HG03135 (cell line): ENCODE results near the gene GDPGP1.
"Not testable (repeated sequence)": the region's sequence is repeated elsewhere in the genome, so short reads cannot be mapped to it uniquely, and the experiment has no call there.

Experiments
- ATAC-seq: cut with Tn5 transposase; IDR thresholded peaks from one replicate; pipeline ENCODE4 v1.9.1; 2021; ENCODE audit warnings: mild to moderate bottlenecking, moderate library complexity; ENCODE audit not compliant: unreplicated experiment

GDPGP1 gene

DNA sequence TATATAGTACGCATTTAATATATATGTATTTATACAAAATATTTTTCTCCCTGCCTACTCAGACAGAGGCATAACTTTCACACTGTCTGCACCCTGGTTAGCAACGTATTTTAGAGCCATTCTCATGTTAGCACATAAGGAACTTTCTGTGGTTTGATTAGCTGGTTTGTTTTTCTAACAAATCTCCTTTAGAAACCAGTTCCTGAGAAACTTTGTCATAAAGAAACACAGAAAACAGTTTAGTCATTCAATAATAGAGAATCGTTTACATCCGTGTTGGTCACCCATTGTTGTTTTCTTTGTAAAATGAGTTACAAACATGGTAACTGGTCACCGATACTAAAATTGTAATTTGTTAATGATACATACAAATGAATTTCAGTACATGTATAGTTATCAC is 25.5 kb downstream of the GDPGP1 start:
- ATAC-seq: peak; percentile 58

DNA sequence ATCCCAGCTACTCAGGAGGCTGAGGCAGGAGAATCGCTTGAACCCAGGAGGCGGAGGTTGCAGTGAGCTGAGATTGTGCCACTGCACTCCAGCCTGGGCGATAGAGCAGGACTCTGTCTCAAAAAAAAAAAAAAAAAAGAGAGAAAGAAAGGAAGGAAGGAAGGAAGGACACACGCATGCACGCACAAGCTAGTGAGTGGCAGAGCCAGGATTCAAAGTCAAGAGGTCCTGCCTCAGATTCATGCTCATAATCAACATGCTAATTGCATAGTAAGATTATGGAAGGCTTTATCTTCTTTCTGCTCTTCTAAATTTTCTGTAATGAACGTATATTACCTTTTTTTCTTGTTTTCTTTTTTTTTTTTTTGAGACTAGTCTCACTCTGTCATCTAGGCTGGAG is 26.7 kb downstream of the GDPGP1 start:
- not testable (repeated sequence) for ATAC-seq

DNA sequence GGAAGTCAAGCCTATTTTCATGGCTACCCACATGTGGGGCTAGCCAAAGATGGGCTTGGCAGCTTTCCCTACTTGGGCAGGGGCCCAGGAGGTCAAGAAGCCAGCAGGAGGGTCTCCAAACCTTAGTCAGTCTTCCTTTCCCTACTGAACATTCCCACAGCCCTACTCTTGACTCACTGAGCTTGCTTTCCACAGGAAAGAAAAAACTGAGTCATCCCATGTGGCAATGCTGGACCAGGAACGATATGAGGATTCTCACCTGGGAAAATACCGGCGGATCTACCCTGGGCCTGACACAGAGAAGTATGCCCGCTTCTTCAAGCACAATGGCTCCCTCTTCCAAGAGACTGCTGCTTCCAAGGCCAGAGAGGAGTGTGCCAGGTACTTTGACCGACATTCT is 27.8 kb downstream of the GDPGP1 start:
- ATAC-seq: no peak

DNA sequence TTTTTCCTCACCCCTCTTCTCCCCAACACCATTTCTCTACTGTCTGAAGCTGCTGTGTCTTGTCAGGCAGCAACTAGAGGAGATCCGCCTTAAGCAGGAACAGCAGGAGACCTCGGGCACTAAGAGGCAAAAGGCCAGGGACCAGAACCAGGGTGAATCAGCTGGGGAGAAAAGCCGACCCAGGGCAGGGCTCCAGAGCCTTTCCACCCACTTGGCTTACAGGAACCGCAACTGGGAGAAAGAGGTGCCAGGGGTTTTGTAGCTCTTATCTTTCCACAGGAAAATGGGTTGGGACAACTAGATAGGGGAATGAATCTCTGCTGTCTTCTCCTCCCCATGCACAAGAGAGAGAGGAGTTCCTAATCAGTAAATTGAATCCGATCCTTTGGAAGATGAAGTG is 28.4 kb downstream of the GDPGP1 start:
- ATAC-seq: no peak

DNA sequence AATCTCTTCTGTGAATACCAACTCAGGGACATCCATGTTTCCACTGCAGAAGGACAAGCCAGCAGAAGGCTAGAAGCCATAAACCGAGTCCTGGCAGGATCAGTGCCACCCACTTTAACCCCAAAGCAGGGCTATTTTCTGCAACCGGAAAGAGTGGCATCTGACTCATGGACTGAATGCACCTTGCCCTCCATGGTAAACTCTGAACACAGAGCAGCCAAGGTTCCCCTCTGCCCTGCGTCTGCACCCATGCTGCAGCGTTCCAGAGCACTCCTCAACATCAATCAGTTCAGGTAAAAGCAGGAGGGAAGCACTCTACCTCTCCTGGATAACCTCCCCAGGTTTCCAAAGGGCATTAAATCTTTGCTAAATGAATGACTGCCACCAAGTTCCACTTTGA is 30.7 kb downstream of the GDPGP1 start:
- no peak for ATAC-seq

DNA sequence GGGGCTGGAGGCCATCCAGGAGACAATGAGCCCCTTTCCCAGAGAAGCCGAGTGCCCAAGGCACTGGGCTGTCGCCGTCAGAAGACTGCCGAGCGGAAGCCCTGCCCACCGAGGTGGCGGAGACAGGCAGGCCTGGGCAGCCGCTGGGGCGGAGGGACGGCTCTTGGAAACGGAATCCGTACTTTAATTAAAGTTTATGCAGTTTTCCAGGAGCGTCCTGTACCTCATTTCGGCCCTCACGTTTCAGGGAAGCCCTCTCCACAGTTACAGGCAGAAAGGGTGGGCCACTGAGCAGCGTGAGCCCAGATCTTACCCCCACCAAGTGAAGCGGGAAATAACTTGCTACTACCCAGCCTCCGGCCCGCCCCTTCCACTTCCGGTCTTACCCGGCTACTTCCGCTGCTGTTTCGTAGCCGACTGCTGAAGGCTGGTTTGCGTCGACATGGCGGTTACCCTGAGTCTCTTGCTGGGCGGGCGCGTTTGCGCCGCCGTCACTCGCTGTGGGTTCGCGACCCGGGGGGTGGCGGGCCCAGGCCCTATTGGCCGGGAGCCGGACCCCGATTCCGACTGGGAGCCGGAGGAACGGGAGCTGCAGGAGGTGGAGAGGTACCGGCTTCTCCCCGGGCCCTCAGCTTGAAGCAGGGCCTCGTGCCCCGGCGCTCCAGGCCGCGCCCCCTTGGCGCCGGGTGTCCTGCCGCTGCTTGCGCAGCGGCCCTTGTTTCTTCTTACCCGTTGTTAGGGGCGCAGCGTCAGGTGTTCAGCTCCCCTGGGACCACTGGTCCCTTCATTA is 31.5 kb downstream of the GDPGP1 start, which contains the start of gene NGRN:
TSS of gene NGRN (plus strand) at position 402 of the 790 bp plus-strand sequence. CDS start at position 443, 41 bp downstream.
- ATAC-seq: peak; percentile 94

DNA sequence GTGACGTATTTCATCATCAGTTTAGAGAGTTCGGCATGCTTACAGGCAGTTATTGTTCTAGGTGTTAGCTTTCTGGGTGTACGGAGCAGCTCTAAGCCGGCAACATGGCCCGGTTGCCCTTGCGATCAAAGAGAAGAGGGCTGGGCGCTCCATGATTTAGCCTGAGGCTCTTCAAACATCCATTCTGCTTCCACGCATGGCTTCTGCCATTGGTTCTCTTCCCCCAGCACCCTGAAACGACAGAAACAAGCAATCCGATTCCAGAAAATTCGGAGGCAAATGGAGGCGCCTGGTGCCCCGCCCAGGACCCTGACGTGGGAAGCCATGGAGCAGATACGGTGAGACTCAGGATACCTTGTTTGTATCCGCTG is 32.0 kb downstream of the GDPGP1 start:
- peak; percentile 6 for ATAC-seq

DNA sequence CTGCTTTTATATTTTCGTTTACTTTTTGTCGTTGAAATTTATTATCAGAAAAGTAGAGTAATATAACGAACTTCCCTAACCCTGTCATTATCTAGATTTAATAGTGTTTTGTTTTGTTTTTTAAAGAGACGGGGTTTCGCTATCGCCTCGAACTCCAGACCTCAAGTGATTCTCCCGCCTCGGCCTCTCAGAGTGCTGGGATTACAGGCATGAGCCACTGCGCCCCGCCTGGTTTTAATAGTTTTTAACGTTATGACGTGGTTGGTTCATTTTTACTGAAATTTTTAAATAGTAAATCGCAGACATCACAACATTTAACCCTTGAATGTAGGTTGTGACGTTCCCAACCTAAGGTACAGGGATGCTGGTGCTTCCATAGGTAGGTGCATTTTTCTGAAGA is 32.5 kb downstream of the GDPGP1 start:
- ATAC-seq: no peak

DNA sequence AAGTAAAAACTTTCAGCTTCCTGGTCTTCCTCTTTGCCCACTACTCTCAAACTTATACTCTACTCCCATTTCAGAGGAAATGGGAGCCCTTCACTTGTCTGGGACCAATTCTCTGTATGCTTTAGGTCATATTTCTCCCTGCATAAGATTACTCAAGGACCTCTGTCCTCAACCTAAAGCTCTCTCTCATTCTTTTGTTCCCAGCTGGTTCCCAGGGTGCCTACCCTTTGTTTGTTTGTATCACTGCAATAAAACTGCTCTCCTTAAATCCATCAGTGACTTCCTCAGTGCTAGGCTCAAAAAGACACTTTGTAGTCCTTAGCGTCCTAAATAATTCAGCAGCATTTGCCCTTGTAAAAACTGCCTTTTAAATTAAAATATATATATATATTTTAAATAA is 34.4 kb downstream of the GDPGP1 start:
- ATAC-seq: no peak

DNA sequence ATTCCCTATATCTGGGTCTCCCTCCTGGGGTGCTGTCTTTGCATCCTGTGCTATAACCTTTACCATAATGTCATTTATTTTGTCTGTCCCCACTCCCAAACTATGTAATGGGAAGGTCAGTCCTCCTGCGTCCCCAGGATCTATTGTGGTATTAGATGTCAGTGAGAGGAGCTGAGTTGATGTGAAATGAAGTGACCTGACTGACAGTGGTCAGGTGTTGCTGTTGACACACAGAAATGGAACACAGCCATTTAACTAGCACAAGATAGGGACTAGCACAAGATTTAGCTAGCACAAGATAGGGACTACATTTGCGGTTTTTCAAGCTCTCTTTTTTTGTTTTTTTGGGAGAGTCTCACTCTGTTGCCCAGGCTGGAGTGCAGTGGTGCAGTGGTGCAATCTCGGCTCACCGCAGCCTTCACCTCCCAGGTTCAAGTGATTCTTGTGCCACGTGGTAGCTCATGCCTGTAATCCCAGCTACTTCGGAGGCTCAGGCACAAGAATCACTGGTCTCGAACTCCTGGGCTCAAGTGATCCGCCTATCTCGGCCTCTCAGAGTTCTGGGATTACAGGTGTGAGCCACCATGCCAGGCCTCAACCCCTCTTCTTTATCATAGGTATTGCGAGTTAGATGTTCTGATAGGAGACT is 36.6 kb downstream of the GDPGP1 start:
- ATAC-seq: no peak

DNA sequence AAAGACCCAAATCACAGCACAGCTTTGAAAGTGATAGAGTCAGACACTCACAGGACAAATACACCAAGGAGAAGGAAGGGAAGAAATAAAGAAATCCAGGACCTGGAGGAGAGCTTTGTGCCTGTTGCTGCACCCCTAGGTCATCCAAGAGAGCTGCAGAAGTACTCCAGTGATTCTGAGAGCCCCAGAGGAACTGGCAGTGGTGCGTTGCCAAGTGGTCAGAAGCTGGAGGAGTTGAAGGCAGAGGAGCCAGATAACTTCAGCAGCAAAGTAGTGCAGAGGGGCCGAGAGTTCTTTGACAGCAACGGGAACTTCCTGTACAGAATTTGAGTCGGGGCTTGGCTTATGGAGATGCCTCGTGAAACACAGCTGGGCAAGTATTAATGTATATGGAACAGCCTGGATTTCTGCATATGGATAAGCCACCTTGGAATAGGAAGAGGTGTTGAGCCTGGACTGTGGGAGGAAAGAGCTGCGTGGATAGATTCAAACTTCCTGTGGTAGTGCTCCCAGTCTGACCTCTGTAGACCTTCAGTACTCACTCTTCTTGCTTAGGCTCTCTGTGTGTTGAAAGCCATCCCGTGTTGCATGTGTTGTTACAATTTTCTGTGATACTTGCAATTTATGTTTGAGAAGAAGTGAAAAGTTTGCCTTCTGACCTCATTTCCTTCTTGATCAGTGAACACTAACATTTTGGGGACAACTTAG is 37.6 kb downstream of the GDPGP1 start:
- no peak for ATAC-seq

DNA sequence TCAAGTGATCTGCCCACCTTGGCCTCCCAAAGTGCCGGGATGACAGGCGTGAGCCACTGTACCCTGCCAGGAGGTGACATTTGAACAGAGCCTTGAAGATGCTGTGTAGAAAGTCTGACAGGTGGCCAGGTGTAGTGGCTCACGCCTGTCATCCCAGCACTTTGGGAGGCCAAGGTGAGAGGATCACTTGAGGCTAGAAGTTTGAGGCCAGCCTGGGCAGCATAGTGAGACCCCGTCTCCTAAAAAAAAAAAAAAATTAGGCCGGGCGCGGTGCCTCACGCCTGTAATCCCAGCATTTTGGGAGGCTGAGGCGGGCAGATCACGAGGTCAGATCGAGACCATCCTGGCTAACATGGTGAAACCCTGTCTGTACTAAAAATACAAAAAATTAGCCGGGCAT is 44.5 kb downstream of the GDPGP1 start:
- not testable (repeated sequence) for ATAC-seq

DNA sequence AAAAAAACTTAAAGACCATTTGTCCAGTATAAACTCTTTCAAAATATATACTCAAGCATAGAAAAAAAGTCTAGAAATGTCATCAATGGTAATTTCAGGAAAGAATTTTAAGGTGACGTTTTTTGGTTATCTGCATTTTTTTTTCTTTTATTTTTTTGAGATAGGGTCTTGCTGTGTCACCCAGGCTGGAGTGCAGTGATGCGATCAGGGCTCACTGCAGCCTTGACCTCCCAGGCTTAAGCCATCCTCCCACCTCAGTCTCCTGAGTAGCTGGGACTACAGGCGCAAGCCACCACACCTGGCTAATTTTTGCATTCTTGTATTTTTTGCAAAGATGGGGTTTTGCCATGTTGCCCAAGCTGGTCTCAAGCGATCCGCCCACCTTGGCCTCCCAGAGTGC is 46.7 kb downstream of the GDPGP1 start:
- ATAC-seq: not testable (repeated sequence)

DNA sequence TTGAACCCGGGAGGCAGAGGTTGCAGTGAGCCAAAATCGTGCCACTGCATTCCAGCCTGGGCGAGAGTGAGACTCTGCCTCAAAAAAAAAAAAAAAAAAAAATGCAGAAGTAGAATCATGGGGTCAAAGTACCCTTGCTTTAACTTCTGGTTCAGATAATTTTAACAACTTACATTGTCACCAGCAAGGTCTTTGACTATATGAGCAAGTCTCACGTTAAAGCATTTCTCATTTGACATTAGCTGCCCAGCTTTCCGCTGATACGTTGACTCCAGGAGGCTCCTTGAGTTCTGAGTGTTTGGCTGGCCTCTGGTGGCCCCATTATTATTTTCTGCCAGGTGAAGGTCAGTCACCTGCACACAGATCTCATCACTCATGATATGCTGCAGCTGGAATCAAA is 47.6 kb downstream of the GDPGP1 start:
- not testable (repeated sequence) for ATAC-seq

DNA sequence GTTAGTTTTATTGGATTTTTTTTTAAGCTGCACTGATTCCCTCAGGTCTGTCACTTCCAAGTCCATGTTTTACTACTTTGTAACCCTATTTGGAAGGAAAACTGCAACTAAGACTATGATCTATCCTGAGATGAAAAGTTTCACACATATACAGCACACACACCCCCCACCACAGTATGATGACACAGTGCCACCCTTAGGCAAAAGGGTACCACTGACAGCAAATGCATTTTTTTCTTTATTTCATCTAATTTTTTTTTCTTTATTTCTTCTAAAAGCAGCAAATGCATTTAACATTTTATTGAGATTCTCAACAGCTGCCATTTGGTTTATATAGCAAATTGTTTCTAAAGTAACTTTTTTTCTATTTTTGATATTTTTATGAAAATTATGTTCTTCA is 52.7 kb downstream of the GDPGP1 start:
- ATAC-seq: no peak

DNA sequence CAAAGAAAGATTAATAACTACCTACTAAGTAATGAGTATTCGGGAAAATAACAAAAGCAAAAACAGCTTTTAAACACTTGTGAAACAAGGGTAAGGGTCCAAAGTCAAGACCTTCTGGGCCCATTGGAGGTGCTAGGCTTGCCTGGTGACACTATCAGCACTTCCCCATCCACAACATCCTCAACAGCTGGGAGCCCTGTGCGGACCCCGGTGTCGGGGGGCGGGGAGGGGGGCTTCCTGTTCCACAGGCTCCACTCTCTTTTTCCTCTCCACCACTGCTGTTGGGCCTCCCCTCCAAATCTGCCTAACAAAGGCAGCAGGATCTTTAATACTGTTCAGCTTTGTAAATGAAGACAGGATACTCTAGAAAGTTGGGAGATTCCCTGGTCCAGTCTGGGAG is 53.1 kb downstream of the GDPGP1 start:
- ATAC-seq: no peak

DNA sequence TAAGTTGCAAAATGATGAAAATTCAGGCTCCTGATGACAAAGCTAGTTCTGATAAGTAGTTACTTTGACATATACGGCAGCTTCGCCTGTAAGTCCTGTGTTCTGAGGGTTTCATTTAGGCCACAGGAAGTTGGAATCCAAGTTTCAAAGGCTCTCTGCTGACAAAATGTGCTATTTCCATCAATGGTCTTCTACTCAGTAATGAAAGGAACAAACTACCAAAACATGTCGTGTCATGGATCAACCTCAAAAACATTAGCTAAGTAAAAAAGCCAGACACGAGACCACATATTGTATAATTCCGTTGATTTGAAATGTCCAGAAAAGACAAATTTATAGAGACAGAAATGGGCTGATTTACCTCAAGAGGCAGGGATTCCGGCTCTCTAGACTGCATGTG is 53.9 kb downstream of the GDPGP1 start:
- ATAC-seq: no peak

DNA sequence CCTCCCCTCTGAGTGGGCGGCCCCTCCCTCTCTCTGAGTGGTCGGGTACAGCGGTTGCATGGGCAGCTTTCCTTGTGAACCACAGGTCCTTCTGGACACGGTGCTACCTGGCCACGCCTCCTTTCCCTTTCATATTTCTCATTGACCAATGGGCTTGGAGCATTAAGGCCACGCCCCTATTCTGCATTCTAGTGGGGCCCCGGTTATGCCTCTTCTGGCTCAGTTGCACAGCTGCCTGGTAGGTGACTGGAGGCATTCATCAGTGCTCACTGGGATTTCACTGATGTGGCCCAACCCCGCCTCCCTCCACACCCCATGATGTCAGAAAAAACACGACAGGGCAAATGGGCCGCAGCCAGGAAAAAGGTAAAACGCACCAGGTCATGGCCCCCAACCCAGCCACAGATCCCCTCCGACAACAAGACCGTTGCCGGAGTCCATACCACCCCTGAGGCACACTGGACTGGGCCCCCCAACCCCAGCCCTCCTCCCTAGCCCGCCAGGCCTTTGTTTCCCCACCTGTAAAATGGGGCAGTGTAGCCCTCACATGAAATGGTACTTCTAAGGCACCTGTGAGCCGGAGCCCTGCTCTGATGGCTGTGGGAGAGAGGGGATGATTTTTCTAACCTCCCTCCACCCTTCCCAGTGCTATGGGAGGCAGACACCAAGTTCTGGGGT is 57.8 kb downstream of the GDPGP1 start:
- no peak for ATAC-seq

DNA sequence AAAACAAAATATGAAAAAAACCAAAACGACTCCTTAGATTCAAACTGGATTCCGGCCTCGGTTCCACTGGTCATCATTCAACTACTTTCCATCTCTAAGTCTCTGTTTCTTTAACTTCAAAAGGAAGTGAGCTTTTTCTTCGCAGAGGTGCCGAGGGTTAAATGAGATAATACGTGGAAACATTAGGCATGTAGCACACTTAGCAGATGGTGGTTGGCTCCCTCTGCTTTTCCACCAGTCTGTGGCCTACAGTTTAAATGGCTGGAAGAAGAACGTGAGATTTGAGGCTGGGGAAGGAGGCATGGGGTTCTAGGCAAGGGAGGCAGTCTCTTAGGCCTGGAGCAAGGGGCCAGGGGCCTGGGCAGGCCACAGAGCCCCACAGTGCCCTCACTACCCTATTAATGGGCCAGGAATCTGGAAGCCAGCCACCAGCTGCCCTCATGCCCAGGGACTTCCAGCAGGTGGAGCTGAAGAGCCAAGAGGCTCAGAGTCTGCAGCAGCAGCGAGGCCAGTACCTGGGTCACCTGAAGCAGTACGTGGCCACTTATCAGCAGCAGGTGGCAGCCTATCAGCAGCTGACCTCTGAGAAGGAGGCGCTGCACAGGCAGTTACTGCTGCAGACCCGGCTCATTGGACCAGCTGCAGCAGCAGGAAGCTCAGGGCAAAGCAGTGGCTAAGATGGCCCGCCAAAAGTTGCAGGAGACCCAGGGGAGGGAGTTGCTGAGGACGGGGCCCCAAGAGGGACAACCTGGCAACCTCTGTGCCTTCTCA is 59.2 kb downstream of the GDPGP1 start:
- ATAC-seq: not testable (repeated sequence)

DNA sequence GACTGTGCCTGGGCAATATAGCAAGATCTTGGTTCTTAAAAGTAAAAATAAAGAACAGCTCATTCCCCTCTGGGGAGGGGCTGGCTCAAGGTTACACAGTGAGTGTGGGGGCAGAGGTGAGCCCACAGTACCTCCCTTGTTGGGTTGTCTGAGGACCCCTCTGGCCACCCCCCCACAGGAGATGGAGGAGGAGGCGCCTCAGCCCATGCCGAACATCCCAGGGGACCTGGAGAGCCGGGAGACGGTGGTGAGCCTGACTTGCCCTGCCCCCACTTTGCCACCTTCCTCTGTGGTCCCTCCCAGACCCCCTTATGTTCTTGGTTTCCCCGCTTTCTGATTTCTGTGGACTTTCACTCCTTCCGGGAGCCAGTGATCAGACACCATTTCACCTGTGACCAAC is 60.1 kb downstream of the GDPGP1 start:
- ATAC-seq: no peak
